Stimulated activated CD8-positive, alpha-beta memory T cell treated with anti-CD3 and anti-CD28 coated beads, Interleukin-15, amount 100 ng/mL, for 48 hours (primary cell): Measurements from ENCODE around the gene PRR7.
A peak's percentile ranks its signal among the peaks of the same experiment; 100 is the strongest.

Experiments used
- DNase-seq, 2 donors: peaks; one replicate each; pipeline ENCODE4 v3.0.0-alpha.2; 2020; ENCODE audit warnings: low read depth in 2 of 2

PRR7 gene

GRCh38 chr5:177435847-177436536, 10.6 kb upstream of the PRR7 start:
- DNase-seq: no peak

GRCh38 chr5:177437623-177438022, 9.0 kb upstream of the PRR7 start:
- no peak for DNase-seq

GRCh38 chr5:177438468-177438867, 8.1 kb upstream of the PRR7 start:
- no peak for DNase-seq

DNA sequence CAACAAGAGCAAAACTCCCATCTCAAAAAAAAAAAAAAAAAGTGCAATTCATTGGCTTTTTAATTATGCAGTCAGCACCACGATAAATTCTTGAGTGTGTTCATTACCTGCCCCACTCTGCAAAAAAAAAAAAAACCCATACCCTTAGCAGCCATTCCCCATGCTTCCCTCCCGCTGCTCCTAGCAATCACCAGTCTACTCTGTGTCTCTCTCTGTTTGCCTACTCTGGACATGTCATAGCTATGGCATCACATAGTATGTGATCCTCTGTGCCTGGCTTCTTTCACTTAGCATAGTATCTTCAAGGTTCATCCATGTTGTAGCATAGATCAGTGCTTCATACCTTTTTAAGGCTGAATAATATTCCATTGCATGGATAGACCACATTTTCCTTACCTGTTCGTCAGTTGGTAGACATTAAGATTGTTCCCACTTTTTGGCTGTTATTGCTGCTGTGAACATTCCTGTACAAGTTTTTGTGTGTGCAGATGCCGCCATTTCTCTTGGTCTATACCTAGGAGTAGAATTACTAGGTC, 7.0 kb upstream of the PRR7 start:
- DNase-seq: no peak

DNA sequence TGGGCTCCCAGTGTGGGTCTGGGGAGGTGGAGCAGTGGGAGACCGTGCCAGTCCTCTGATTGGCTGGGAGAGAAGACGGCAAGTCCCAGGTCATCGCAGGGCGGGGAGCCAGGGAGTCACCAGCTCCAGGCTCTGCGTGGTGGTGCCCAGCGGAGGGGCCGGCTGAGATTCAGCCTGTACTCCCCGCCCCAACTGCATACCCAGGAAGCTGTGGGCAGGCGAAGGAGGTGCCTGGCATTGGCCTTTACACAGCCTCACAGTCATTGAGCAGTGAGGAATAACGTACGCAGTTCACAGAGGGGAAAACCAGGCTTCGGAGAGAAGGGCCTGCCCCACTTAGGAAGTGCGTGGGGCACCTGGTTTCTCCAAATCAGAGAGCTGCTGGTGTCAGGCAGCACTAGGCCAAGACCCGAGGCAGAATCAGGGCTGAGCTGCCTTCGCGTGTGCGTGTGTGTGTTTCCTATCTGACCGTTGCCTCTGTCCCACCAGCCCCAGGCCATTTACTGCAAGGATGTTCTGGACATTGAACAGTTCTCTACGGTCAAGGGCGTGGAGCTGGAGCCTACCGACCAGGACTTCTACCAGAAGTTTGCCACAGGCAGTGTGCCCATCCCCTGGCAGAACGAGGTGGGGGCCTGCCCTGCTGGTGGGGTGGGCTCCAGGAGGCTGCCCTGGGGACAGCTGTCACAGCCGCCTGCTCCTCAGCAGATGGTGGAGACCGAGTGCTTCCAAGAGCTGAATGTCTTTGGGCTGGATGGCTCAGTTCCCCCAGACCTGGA, 6.2 kb upstream of the PRR7 start:
- no peak for DNase-seq

GRCh38 chr5:177440990-177441780, 5.4 kb upstream of the PRR7 start:
- no peak for DNase-seq

DNA sequence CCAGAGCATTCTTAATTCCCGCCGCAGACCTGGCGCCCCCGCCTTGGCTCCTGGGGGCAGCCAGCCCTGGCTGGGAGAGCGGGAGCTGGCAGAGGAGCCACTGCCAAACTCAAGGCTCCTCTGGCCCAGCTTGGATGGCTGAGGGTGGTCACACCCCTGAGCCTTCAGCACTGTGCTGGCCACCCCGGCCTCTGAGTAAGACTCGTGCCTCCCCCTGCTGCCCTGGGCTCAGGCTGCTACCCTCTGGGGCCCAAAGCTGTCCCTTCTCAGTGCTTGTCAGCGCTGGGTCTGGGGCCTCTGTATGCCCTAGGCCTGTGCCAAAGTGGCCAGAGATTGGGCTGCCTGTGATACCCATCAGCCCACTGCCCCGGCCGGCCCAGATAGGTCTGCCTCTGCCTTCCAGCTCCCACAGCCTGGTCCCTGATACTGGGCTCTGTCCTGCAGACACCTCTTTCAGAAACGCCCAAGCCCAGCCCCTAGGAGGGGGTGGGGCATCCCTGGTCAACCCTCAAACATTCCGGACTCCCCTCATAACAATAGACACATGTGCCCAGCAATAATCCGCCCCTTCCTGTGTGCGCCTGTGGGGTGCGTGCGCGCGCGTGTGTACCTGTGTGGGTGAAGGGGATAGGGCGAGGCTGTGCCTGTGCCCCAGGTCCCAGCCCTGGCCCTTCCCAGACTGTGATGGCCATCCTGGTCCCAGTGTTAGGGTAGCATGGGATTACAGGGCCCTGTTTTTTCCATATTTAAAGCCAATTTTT, 4.4 kb upstream of the PRR7 start:
- no peak for DNase-seq

- DNase-seq: no peak
Measured at GRCh38 chr5:177443144-177443983, 3.2 kb upstream of the PRR7 start.

DNA sequence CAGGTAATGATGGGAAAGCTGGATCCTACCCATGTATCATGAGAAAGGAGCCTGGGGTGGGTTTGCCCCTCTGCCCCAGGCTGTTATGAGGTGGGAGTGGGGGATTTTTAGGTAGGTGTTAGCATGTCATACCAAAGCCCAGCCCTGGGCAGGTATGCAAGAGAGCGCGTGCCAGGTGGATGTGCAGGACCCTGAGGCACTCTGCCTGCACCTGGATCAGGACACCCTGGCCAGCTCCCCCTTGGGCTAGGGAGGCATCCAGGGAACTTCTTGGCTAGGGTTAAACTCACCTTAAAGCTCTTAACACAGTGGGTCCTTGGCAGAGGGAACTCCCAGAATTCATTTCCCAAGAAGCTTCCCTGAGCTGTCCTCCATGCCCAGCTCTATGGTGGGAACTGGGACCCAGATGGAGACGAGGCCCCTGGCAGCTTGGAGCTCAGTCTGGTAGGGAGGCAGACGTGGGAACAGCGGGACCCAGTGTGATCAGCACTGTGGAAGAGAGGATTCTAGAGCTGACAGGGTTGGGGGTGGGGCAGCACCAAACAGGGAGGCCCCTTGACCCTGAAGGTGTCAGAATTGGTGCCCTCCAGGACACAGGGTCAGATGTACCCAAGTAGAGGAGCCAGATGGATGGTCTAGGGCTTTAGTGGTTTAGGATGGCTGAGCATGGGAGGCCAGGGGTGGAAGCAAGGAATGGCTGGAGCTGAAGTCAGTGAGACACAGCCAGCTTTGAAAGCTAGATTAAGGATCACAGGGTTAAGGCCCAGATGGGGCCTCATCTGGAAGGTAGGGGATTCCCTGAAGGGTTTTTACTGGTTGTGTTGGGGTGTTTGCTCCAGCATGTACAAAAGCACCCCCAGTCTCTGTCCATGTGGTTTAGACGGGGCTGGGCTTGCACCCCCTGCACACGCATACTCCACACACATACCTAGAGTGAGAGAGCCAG, 2.2 kb upstream of the PRR7 start:
- no peak for DNase-seq

DNA sequence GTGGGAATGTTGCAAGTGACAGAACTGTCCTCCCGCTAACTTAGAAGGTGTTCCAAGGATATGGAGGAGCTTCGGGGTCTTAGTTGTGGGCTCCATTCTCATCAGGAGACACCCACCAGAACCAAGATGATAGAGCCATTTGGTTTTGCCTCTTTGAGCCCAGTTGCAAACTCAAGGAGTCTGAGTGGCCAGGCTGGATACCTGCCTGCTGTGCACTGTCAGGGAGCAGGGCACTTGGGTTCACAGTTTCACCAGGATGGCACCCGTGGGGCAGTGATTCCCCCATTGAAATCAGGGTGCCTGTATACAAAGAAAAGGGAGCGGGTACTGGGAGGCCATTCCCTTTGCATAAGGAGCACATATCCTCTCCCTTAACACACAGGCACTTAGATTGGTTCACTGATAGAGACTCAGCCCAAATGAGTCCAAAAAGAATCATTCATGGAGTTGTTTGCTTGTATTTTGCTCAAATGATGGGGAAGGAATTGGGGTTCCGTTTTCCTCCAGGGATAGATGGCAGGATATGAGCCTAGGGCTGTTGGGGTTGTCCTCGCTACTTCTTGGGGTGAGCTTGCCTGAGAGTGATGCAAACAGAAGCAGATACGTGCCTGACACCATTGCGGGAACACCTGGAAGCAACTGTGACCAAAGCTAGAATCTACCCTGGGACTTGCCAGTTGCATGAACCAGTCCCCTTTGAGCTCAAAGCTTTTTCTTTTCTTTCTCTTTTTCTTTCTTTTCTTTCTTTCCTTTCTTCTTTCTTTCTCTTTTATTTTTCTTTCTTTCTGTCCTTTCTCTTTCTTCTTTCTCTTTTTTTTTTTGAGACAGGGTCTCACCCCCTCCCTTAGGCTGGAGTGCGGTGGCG, 1.3 kb upstream of the PRR7 start:
- no peak for DNase-seq

GRCh38 chr5:177445917-177446199, 756 bp upstream of the PRR7 start:
- no peak for DNase-seq

DNA sequence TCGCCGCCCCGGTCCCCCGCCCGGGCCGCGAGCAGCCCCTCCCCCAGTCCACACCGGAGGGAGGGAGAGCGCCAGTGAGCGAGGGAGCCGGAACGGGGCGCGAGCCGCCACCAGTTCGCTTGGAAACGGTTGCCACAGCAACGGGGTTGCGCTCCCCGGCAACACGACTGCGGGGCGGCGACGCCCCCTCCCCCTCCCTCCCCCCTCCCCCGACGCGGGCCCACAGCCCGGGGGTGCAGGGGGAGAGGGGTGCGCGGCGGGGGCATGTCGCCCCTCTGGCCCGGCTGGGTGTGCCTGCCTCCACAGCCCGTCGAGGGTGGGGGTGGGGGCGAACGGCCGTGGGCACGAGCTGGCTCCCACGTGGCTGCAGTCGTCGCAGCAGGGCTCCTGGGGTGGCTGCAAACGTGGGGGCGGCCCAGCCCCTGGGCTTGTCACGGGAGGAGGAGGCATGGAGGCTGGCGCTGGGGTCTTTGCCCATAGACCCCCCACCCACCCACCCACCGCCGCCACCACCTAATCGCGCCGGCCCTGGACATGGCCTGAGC, 524 bp downstream of the PRR7 start:
- peak; percentile 54 to 56 for DNase-seq

DNA sequence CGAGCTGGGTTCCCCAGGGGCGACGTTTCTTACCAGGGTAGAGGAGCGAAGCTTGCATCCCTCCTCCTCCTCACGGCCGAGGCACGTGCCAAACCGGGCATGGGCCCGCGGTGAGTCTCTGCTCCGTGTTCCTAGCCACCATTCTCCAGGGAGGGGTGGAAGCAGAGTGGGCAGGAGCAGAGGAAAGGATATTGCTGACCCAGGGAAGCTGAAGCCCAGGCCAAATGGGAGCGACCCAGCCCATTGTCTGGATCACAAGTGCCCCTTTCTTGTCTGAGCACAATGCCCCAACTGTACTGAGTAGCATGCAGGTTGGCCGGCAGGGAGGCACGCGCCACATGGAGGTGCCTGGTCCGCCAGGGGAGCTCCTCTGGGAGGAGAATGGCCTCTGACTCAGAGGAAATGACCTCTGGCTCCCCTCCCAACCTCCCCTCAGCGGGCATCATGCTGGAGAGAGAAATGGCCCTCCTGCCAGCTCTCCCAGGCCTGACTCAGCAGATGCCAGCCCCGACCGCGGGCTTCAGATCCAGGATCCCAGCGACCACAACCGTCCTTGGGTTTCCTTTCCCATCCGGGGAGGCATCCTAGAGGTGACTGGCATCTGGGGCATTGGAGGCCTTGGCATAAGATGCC, 1.1 kb downstream of the PRR7 start:
- no peak for DNase-seq

DNA sequence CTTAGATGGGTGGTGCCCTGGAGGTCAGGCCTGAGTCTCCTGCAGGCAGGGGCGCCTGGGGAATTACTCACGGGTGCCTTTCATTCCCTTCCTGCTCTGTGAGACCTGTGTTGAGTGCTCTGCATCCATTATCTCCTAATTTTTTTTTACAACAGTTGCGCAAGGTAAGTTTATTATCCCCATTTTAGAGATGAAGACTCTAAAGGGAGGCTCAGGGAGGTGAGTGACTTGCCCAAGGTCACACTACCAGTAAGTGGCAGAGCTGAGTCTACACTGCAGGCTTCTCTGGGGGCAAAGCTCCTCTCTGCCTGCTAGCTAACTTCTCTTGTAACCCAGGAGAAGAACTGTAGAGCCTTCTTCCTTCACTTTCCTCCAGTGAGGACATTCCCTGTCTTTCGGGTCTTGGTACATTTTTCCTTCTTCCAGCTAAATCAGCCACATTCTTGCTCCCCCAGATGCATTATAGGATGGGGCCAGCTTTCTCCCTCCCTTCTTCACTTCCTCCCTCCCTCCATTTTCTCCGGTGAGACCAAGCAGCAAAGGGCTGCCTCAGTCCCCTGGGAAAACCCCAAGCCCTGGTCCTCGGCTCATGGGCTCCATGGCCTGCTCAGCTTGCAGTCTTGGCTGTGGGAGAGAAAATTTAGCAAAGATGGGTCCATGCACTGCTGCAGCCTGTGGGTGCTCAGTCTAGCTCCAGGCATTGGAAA, 1.8 kb downstream of the PRR7 start:
- DNase-seq: no peak

GRCh38 chr5:177449140-177450061, 2.8 kb downstream of the PRR7 start:
- no peak for DNase-seq
